Suppressor macrophage (primary cell): ENCODE results near the gene MED25.
A peak's percentile ranks its signal among the peaks of the same experiment; 100 is the strongest.

ENCODE experiments used
- DNase-seq, 4 experiments: peaks; one replicate each; pipeline ENCODE4 v3.0.0-alpha.2; 2020 to 2022

The MED25 gene

GRCh38 chr19:49859682-49860335 is 41.7 kb downstream of the MED25 start:
- DNase-seq: no peak

GRCh38 chr19:49860336-49861102 is 42.4 kb downstream of the MED25 start:
- DNase-seq: no peak

- DNase-seq: no peak
Measured at GRCh38 chr19:49861107-49861506, 43.0 kb downstream of the MED25 start.

- no peak for DNase-seq
Measured at GRCh38 chr19:49861541-49862378, 43.7 kb downstream of the MED25 start.

- DNase-seq: no peak
Measured at GRCh38 chr19:49862391-49863253, 44.5 kb downstream of the MED25 start.

GRCh38 chr19:49863254-49863934 is 45.3 kb downstream of the MED25 start:
- no peak for DNase-seq

- DNase-seq: no peak
Measured at GRCh38 chr19:49863935-49864320, 45.8 kb downstream of the MED25 start.

- no peak for DNase-seq
Measured at GRCh38 chr19:49864890-49865289, 46.8 kb downstream of the MED25 start.

GRCh38 chr19:49866933-49867782 is 49.1 kb downstream of the MED25 start, which contains the start of gene PNKP:
PNKP (minus strand) TSS chr19:49867576; CDS start chr19:49867204, 372 bp downstream.
- peak; percentile 92 to 96 (median 94) for DNase-seq

- no peak for DNase-seq
Measured at GRCh38 chr19:49869009-49869483, 51.0 kb downstream of the MED25 start.

- DNase-seq: peak; percentile 97 to 100 (median 98)
Measured at GRCh38 chr19:49869484-49870308, 51.6 kb downstream of the MED25 start.

GRCh38 chr19:49870309-49870901 is 52.3 kb downstream of the MED25 start:
- no peak for DNase-seq

GRCh38 chr19:49871349-49871985 is 53.4 kb downstream of the MED25 start:
- no peak for DNase-seq

GRCh38 chr19:49872245-49873128 is 54.4 kb downstream of the MED25 start:
- DNase-seq: no peak

- DNase-seq: no peak
Measured at GRCh38 chr19:49873129-49873521, 55.0 kb downstream of the MED25 start.

GRCh38 chr19:49873834-49874233 is 55.7 kb downstream of the MED25 start:
- DNase-seq: no peak

GRCh38 chr19:49874503-49875157 is 56.5 kb downstream of the MED25 start:
- no peak for DNase-seq
